Natural killer cell (primary cell): ENCODE measurements around the gene ATRNL1. TPM values are rescaled to one million over a fixed set of nuclear protein-coding genes. Genes with fewer than 3 reads are reported as not detected.

ENCODE experiments used
- ATAC-seq, 3 donors: fragments of 150-1000 bp in 2 of 3; fragments of 200-7000 bp in 1 of 3; cut with Tn5 transposase; 1 replicate in 1 of 3; 2 replicates in 2 of 3; pipeline ENCODE4 v1.10.0; 2021; ENCODE audit warnings: mild to moderate bottlenecking in 2 of 3, moderate library complexity in 2 of 3
- DNase-seq, 2 donors: peaks; one replicate each; pipeline versions ENCODE4 v3.0.0 to v3.0.0-alpha.2; 2013 to 2021; ENCODE audit warnings: mixed read lengths in 1 of 2
- H3K27ac ChIP-seq: one replicate; pipeline ENCODE4 v1.5.1; 2013; ENCODE audit warnings: mild to moderate bottlenecking, low read length
- H3K27me3 ChIP-seq: one replicate; pipeline ENCODE4 v1.6.1; 2013; ENCODE audit warnings: low read length; ENCODE audit not compliant: control insufficient read depth, insufficient read depth
- H3K36me3 ChIP-seq: one replicate; pipeline ENCODE4 v1.6.1; 2013; ENCODE audit warnings: low read length; ENCODE audit not compliant: control insufficient read depth, insufficient read depth
- H3K4me1 ChIP-seq: one replicate; pipeline ENCODE4 v1.6.1; 2013; ENCODE audit warnings: low read length; ENCODE audit not compliant: control insufficient read depth, insufficient read depth
- H3K4me3 ChIP-seq: one replicate; pipeline ENCODE4 v1.5.1; 2013; ENCODE audit warnings: low read length
- H3K9me3 ChIP-seq: one replicate; pipeline ENCODE4 v1.6.1; 2013; ENCODE audit warnings: low read length; ENCODE audit not compliant: control insufficient read depth, insufficient read depth
- H3K27ac Mint-ChIP-seq, 2 donors: one replicate each; pipeline ENCODE4 v1.8.0; 2022; ENCODE audit warnings: mild to moderate bottlenecking in 2 of 2, mixed read lengths in 2 of 2, moderate library complexity in 1 of 2
- H3K27me3 Mint-ChIP-seq, 2 donors: one replicate each; pipeline ENCODE4 v1.8.0; 2022; ENCODE audit warnings: low read depth in 2 of 2, mixed read lengths in 2 of 2
- H3K36me3 Mint-ChIP-seq: one replicate; pipeline ENCODE4 v1.8.0; 2022; ENCODE audit warnings: mixed read lengths
- H3K4me1 Mint-ChIP-seq, 2 donors: one replicate each; pipeline ENCODE4 v1.8.0; 2022; ENCODE audit warnings: mixed read lengths in 2 of 2
- H3K4me3 Mint-ChIP-seq: one replicate; pipeline ENCODE4 v1.8.0; 2022; ENCODE audit warnings: mild to moderate bottlenecking, moderate library complexity, mixed read lengths
- H3K9me3 Mint-ChIP-seq, 2 donors: one replicate each; pipeline ENCODE4 v1.8.0; 2022; ENCODE audit warnings: mixed read lengths in 2 of 2
- WGBS: methylation state at CpG from one replicate; pipeline ENCODE4 v1.1.7; 2013; ENCODE audit warnings: missing lambda C conversion rate; ENCODE audit not compliant: insufficient coverage; 5-methylcytosine and 5-hydroxymethylcytosine counted together
- intact Hi-C: fragments of 100-400 bp; cut with micrococcal nuclease; formaldehyde crosslinking; loops from one replicate; pipeline ENCODE4 v1.14.2; 2022
- total RNA-seq, 4 donors: library from RNA; stranded (reverse); fragments of 120-200 nt in 1 of 4; gene quantifications; one replicate each; pipeline versions ENCODE4 v1.2.3 to v1.2.4, GENCODE V29; 2013 to 2022
- TF ChIP-seq, protein P1 (sequence below): fragments of 200-600 bp; IDR thresholded peaks from one replicate; pipeline ENCODE4 v1.8.0; 2022; ENCODE audit warnings: antibody characterized with exemption

The ATRNL1 gene
- total RNA-seq, 3 donors from 2014 or later (not counting 1 experiment from before 2014, with no cell fraction given) = not detected

DNA sequence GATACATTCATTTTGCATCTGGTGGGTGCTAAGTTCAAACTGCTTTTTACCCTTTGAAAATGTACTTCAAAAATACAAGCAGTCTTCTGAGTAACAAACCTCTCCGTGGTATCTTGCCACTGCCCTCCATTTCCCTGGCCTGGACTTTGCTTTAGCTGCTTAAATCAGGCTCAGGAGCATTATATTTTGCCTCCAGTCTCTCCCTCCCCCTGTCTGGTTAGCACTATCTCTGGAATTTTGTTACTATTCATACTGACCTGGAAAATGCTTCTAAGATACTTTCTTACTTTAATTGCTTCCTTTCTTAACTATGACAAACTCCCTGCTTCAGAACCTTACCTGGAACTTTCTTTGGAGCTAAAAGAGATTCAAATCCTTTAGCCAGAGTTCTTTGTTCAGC lies 810.0 kb downstream of the ATRNL1 start:
- Histone ChIP-seq H3K9me3 (no peaks in the 10 kb centered on the region), H3K4me3 (no peak overlapping the region), H3K27ac (no peak overlapping the region), H3K36me3 (no peaks in the 10 kb centered on the region), H3K27me3 (no peaks in the 10 kb centered on the region), H3K4me1 (no peaks in the 10 kb centered on the region)
- Mint-ChIP-seq H3K4me1 (no peaks in the 10 kb centered on the region), H3K4me3 (no peak overlapping the region), H3K27ac (no peak overlapping the region), H3K36me3 (no peaks in the 10 kb centered on the region), H3K9me3 (peaks cover 2 to 8% of the 10 kb centered on the region in 2 donors), H3K27me3 (no peaks in the 10 kb centered on the region)
- intact Hi-C loops = no loop called here
- 81% methylated on average over 1 of the region's 1 CpG for WGBS
- DNase-seq (no peak), ATAC-seq (no peak)
- TF ChIP-seq, protein P1, sequence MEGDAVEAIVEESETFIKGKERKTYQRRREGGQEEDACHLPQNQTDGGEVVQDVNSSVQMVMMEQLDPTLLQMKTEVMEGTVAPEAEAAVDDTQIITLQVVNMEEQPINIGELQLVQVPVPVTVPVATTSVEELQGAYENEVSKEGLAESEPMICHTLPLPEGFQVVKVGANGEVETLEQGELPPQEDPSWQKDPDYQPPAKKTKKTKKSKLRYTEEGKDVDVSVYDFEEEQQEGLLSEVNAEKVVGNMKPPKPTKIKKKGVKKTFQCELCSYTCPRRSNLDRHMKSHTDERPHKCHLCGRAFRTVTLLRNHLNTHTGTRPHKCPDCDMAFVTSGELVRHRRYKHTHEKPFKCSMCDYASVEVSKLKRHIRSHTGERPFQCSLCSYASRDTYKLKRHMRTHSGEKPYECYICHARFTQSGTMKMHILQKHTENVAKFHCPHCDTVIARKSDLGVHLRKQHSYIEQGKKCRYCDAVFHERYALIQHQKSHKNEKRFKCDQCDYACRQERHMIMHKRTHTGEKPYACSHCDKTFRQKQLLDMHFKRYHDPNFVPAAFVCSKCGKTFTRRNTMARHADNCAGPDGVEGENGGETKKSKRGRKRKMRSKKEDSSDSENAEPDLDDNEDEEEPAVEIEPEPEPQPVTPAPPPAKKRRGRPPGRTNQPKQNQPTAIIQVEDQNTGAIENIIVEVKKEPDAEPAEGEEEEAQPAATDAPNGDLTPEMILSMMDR = no peak

DNA sequence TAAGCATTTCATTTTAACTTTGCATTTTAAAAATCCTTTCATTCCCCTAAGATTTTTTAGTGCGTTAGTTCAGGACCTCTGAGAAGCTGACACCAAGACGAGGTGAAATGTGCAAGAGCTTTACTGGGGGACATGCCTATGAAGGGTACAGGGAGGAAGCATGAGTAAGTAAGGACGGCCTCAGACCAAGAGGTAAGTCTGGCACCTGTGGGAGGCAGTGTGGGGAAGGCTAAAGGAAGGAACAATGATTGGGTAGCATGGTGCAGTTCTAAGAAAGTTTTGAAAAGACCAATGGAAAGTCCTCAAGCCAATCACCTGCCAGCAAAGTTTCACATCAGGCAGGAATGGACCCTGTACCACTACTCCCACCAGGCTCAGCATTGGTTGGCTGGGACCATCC lies 810.7 kb downstream of the ATRNL1 start:
- no peak overlapping the region for H3K27ac Mint-ChIP-seq
- Histone ChIP-seq H3K27ac (no peak overlapping the region), H3K36me3 (no peaks in the 10 kb centered on the region), H3K9me3 (no peaks in the 10 kb centered on the region), H3K27me3 (no peaks in the 10 kb centered on the region), H3K4me1 (no peaks in the 10 kb centered on the region), H3K4me3 (no peak overlapping the region)
- H3K4me1 Mint-ChIP-seq = no peaks in the 10 kb centered on the region
- 83% methylated on average over 3 of the region's 3 CpGs for WGBS
- intact Hi-C loops = no loop called here
- H3K36me3 Mint-ChIP-seq = no peaks in the 10 kb centered on the region
- ATAC-seq (no peak), DNase-seq (no peak)
- no peak overlapping the region for H3K4me3 Mint-ChIP-seq
- H3K27me3 Mint-ChIP-seq = no peaks in the 10 kb centered on the region
- H3K9me3 Mint-ChIP-seq = peaks cover 2 to 10% of the 10 kb centered on the region in 2 donors
- TF ChIP-seq, protein P1 = no peak

DNA sequence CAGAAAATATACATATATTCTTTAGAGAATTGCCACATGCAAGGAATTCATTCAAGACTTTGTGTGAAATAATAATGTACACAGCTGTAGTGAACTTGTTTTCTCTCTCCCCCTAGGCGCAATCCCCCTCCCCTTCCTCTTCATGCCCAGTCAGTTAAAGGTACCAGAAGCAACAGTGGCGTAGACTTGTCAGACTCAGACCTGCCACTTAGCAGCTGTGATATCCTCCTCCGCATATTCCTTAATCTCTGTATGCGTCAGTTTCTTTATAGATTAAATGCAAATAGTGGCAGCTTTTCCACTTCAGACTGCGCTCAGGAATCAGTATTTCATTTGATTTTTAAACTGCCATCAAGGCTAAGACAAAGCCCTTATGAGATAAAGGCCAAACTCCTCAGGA lies 815.9 kb downstream of the ATRNL1 start:
- Mint-ChIP-seq H3K9me3 (peaks cover 5 to 9% of the 10 kb centered on the region in 2 donors), H3K36me3 (no peaks in the 10 kb centered on the region), H3K27ac (no peak overlapping the region), H3K4me3 (no peak overlapping the region), H3K27me3 (no peaks in the 10 kb centered on the region), H3K4me1 (no peaks in the 10 kb centered on the region)
- Histone ChIP-seq H3K36me3 (no peaks in the 10 kb centered on the region), H3K27me3 (no peaks in the 10 kb centered on the region), H3K9me3 (no peaks in the 10 kb centered on the region), H3K4me1 (no peaks in the 10 kb centered on the region), H3K27ac (no peak overlapping the region), H3K4me3 (no peak overlapping the region)
- 96% methylated on average over 5 of the region's 5 CpGs for WGBS
- DNase-seq (no peak), ATAC-seq (no peak)
- intact Hi-C loops = no loop called here
- TF ChIP-seq, protein P1 = no peak

DNA sequence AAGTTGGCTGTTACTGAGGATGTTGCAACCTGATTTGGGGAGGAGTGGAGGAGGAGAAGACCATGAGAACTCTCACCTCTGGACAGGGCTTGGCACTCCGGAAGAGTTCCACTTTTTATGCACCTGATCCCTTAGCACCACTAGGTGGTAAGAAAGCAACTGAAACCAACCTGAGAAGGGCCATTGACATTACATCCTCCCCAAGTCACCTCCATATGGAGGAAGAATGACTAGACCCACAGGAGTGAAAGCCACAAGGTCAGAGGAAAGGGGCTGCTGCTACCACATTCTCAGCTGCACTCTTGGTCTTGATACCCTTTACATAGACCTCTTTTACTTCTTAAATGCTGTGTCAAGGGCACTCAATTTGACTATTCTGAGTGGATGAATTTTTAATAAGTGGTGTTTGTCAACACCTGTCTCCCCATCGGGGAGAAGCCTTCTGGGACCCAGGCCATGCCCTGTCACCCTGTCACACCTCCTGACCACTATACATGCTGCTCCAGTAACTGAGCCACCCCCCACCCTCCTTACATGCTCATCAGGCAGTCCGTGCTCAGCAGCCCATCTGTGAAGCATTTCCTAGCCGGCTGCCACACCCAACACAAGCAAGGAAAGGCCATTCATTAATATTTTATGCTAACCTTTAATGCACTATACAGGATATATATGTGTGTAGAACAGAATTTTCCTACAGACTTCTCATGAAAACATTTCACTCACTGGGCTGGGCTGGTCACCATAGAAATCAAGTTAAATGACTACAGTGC lies 817.0 kb downstream of the ATRNL1 start:
- Mint-ChIP-seq H3K36me3 (no peaks in the 10 kb centered on the region), H3K4me1 (no peaks in the 10 kb centered on the region), H3K27ac (no peak overlapping the region), H3K27me3 (no peaks in the 10 kb centered on the region), H3K4me3 (no peak overlapping the region), H3K9me3 (peaks cover 6 to 11% of the 10 kb centered on the region in 2 donors)
- Histone ChIP-seq H3K27me3 (no peaks in the 10 kb centered on the region), H3K4me3 (no peak overlapping the region), H3K27ac (no peak overlapping the region), H3K4me1 (no peaks in the 10 kb centered on the region), H3K36me3 (no peaks in the 10 kb centered on the region), H3K9me3 (no peaks in the 10 kb centered on the region)
- TF ChIP-seq, protein P1 = no peak
- 84% methylated on average over 4 of the region's 4 CpGs for WGBS
- intact Hi-C loops = no loop called here
- DNase-seq (no peak), ATAC-seq (no peak)
